Fibroblast of upper back skin (primary cell): Measurements from ENCODE around the gene KRT34.
A peak's percentile ranks its signal among the peaks of the same experiment; 100 is the strongest.
"Not testable (repeated sequence)": the region's sequence is repeated elsewhere in the genome, so short reads cannot be mapped to it uniquely, and the experiment has no call there.

ENCODE experiments used
- DNase-seq: peaks from one replicate; pipeline ENCODE4 v3.0.0-alpha.2; 2013

KRT34 gene

GRCh38 chr17:41381943-41382342 lies at the start of gene KRT34:
Gene KRT34, minus strand, starts transcription at chr17:41382306. Its CDS starts 60 bp downstream, at chr17:41382246.
- DNase-seq, result not testable (repeated sequence)

GRCh38 chr17:41430376-41430775 lies 48.3 kb upstream of the KRT34 start:
- not testable (repeated sequence) for DNase-seq

GRCh38 chr17:41429667-41430066 lies 47.6 kb upstream of the KRT34 start:
- DNase-seq, result no peak

- peak; percentile 50 for DNase-seq
Measured at GRCh38 chr17:41428591-41429291, 46.6 kb upstream of the KRT34 start.

GRCh38 chr17:41424111-41424635 lies 42.1 kb upstream of the KRT34 start, which contains the start of gene KRT37:
Gene KRT37, minus strand, starts transcription at chr17:41424585. Its CDS starts 62 bp downstream, at chr17:41424523.
- DNase-seq, result no peak

- DNase-seq, result not testable (repeated sequence)
Measured at GRCh38 chr17:41422586-41422985, 40.5 kb upstream of the KRT34 start.

- DNase-seq, result no peak
Measured at GRCh38 chr17:41421617-41422016, 39.5 kb upstream of the KRT34 start.

- peak; percentile 36 for DNase-seq
Measured at GRCh38 chr17:41421116-41421515, 39.0 kb upstream of the KRT34 start.

GRCh38 chr17:41420134-41420533 lies 38.0 kb upstream of the KRT34 start:
- DNase-seq, result no peak

GRCh38 chr17:41419716-41420115 lies 37.6 kb upstream of the KRT34 start:
- no peak for DNase-seq

- DNase-seq, result no peak
Measured at GRCh38 chr17:41418116-41418860, 36.2 kb upstream of the KRT34 start.

- no peak for DNase-seq
Measured at GRCh38 chr17:41417576-41418015, 35.5 kb upstream of the KRT34 start.

- DNase-seq, result no peak
Measured at GRCh38 chr17:41417127-41417526, 35.0 kb upstream of the KRT34 start.

- DNase-seq, result no peak
Measured at GRCh38 chr17:41416479-41416878, 34.4 kb upstream of the KRT34 start.

- DNase-seq, result no peak
Measured at GRCh38 chr17:41415833-41416335, 33.8 kb upstream of the KRT34 start.

GRCh38 chr17:41415411-41415810 lies 33.3 kb upstream of the KRT34 start:
- DNase-seq, result no peak

GRCh38 chr17:41413982-41414381 lies 31.9 kb upstream of the KRT34 start:
- no peak for DNase-seq

- DNase-seq, result no peak
Measured at GRCh38 chr17:41413353-41413957, 31.3 kb upstream of the KRT34 start.

- DNase-seq, result no peak
Measured at GRCh38 chr17:41411072-41411840, 29.1 kb upstream of the KRT34 start.

GRCh38 chr17:41407226-41407625 lies 25.1 kb upstream of the KRT34 start:
- no peak for DNase-seq

- no peak for DNase-seq
Measured at GRCh38 chr17:41406205-41406604, 24.1 kb upstream of the KRT34 start.

- DNase-seq, result peak; percentile 93
Measured at GRCh38 chr17:41404024-41404671, 22.0 kb upstream of the KRT34 start.
